ENCODE results near the gene BACH2.

DNA sequence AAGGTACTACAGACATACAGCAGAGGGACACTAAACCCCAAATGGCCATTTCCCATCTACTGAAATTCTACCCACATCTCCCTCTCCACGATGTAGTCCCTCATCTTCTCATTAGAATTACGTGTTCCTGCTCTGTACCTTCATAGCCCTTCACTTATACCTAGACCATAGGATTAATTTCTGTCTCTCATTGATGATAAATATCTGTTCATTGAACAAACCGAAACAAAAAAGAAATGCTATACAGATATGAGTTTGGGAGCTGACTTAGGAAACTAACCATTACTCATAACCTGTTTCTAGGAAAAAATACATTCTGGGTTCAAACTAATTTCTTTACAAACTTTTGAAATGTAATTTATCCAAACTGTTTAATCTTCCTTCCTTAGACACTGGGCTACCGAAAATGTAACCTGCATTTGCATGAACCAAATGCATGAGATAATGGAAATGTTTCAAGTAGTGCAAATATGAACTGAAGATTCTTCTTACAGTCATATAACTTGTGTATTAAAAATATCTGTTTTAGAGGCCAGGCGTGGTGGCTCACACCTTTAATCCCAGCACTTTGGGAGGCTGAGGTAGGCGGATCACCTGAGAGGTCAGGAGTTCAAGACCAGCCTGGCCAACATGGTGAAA lies 317.0 kb downstream of the BACH2 start:
- TF ChIP-seq CTCF (conservative IDR thresholded peaks at IDR 0.05) (no peak), ZFX (IDR thresholded peaks at IDR 0.05) (no peak)

Data from C4-2B (cell line).